ENCODE results near the gene CCRL2. TPM values are rescaled to one million over a fixed set of nuclear protein-coding genes. Genes with fewer than 3 reads are reported as not detected.
"Not testable (repeated sequence)": the region's sequence is repeated elsewhere in the genome, so short reads cannot be mapped to it uniquely, and the experiment has no call there.

Gene CCRL2
- polyA plus RNA-seq, 3 donors = 0.91 to 1.0 (median 1.0) TPM

- no peak for DNase-seq (ENCODE audit: extremely low read depth in 1 of 11, low read depth in 9 of 11, low spot score in 4 of 11)
Observed at GRCh38 chr3:46416811-46417510, 9.9 kb downstream of the CCRL2 start.

DNA sequence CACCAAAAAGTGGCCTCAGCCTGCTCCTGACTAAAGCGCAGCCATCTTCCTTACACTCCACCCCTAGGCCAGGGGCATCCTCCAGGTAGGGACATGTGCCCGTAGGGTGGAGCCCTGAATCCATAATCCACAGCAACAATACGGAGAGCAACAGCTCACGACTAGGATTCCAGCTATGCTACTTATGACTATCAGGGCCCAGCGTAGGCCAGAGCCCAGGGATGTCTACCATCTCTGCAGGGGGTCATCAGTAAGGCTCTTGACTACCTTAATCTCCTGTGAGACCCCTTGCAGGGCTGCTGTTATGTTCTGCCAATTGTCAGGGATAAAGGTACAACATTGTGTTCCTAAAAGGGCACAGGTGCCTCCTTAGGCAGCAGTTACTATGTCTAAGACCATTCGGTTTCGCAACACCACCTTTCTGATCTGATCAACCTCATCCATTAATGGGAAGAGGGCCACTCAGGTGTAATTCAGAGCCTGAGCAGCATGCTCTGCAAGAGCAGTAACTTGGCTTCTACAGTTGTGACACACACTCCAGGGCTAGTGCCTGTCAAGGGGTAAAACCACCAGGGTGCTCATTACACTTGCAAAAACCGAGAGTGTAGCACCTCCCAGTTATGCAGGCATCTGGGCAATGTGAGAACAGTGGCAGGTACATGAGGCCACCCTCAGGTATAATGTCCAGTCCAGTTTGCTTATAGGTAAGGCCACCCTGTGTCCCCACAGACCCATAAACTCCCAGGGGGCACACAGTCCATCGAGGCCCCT, 11.0 kb downstream of the CCRL2 start:
- no peak for DNase-seq (ENCODE audit: extremely low read depth in 1 of 11, low read depth in 9 of 11, low spot score in 4 of 11)

- no peak for DNase-seq (ENCODE audit: extremely low read depth in 1 of 11, low read depth in 9 of 11, low spot score in 4 of 11)
Observed at GRCh38 chr3:46419816-46420215, 12.8 kb downstream of the CCRL2 start.

- no peak for DNase-seq (ENCODE audit: extremely low read depth in 1 of 11, low read depth in 9 of 11, low spot score in 4 of 11)
Observed at GRCh38 chr3:46420931-46421330, 13.9 kb downstream of the CCRL2 start.

- DNase-seq (ENCODE audit: extremely low read depth in 1 of 11, low read depth in 9 of 11, low spot score in 4 of 11) = no peak
Observed at GRCh38 chr3:46422617-46423016, 15.6 kb downstream of the CCRL2 start.

GRCh38 chr3:46423588-46423987, 16.5 kb downstream of the CCRL2 start:
- DNase-seq (ENCODE audit: extremely low read depth in 1 of 11, low read depth in 9 of 11, low spot score in 4 of 11) = no peak

DNA sequence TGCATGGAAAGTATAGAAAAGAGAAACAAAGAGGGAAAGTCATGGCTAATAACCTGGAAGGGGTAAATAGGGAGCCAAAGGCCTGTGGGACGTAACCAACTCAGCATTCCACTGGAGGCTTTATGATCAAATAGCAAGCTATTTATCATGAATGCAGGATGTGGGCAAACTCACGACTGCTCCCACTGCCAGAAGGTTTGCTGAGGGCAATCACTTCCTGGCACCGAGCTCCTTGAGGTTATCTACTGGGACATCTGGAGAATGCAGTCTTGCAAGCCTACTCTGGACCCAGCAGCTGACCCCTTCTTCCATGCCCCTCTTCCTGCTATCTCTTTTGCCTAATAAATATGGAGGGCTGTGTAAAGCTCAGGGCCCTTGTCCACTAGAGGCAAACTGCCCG, 19.4 kb downstream of the CCRL2 start:
- not testable (repeated sequence) for DNase-seq (ENCODE audit: extremely low read depth in 1 of 11, low read depth in 9 of 11, low spot score in 4 of 11)

DNA sequence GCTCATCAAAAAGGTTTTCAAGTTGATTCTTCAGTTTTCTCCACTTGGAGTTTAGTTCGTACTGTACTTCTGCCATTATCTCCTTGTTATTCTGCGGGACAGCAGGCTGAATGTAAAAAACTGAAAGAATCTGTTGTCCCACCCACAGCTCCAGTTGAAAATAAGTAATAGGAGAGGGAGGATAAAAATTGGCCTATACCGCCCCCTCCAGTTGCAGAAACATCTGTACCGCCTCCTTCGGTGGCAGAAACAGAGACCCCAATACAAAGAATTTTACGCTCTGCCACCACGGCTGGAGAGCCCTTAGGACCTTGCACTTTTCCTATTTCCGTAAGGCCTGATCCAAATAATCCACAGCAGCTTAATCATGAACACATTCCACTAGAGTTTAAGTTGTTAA, 20.3 kb downstream of the CCRL2 start:
- not testable (repeated sequence) for DNase-seq (ENCODE audit: extremely low read depth in 1 of 11, low read depth in 9 of 11, low spot score in 4 of 11)

DNA sequence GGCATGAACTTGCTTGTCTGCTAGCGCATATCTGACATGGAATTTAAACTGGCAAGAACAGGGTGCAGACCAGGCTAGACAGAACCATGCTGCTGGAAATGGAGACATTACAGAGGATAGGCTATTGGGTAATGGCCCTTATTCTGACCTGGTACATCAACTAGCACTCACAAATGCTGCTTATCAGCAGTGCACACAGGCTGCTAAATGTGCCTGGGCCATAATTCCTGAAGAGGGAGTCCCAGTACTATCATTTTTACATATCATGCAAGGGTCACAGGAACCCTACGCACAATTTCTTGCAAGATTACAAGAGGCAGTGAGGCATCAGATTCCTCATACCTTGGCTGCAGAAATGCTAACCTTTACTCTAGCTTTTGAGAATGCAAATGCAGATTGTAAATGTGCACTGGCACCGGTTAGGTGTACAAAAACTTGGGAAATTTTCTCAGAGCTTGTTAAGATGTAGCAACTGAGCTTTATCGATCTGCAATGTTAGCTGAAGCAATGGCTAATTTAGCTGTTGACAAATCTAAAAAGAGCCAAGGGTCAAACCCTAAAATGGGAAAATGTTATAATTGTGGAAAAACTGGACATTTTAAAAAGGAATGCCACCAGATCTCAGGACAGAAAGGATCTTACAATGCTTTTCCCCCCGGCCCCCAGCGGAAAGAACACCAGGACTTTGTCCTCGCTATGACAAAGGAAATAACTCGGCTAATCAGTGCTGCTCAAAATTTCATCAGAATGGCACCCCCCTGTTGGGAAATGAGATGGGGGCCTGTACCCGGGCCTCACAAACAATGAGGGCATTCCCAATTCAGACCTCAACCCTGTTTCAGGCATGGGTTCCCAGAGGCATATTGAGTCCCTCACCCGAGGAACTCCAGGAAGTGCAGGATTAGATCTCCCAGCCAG, 21.1 kb downstream of the CCRL2 start:
- DNase-seq (ENCODE audit: extremely low read depth in 1 of 11, low read depth in 9 of 11, low spot score in 4 of 11) = peak in 1 of 11 donors; percentile 9

DNA sequence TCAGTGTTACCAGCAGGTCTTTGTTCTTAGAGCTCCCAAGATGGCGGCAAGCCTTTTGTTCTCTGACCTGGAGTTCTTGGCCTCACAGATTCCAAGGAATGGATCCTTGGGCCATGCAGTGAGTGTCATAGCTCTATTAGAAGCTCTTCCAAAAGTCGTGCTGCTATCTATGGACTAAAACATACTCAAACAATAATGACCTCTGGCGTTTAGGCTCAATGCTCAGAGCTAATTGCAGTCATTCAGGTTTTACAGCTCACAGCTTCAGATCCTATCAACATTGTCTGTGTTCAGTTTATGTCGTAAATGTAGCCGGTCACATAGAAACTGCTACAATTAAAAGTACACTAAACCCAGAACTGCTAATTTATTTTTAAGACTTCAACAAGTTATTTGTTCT, 22.2 kb downstream of the CCRL2 start:
- no peak for DNase-seq (ENCODE audit: extremely low read depth in 1 of 11, low read depth in 9 of 11, low spot score in 4 of 11)

DNA sequence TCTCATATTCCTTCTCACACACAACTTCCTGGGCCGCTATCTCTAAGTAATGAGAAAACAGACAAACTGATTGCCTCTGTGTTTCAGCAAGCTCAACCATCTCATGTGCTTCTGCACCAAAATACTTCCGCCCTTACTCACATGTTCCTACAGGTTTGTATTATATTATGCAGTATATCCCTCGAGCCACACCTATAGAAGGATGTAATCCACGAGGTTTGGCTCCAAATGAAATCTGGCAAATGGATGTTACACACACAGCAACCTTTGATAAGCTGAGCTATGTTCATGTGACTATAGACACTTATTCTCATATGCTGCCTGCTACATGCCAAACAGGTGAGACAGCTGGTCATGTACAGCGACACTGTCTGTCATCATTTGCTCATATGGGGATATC, 22.6 kb downstream of the CCRL2 start:
- DNase-seq (ENCODE audit: extremely low read depth in 1 of 11, low read depth in 9 of 11, low spot score in 4 of 11) = no peak

DNA sequence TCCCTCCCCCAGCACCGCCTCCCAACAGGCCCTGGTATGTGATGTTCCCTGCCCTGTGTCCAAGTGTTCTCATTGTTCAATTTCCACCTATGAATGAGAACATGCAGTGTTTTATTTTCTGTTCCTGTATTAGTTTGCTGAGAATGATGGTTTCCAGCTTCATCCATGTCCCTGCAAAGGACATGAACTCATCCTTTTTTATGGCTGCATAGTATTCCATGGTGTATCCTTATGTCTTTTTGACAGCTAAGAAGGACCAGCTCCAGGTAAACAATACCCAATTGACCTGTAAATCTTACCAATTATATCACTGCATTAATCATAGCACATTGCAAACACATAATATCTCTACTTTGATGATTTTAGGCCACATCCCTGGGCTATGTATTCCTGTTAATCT, 23.8 kb downstream of the CCRL2 start:
- not testable (repeated sequence) for DNase-seq (ENCODE audit: extremely low read depth in 1 of 11, low read depth in 9 of 11, low spot score in 4 of 11)

GRCh38 chr3:46431905-46432304, 24.8 kb downstream of the CCRL2 start:
- not testable (repeated sequence) for DNase-seq (ENCODE audit: extremely low read depth in 1 of 11, low read depth in 9 of 11, low spot score in 4 of 11)

DNA sequence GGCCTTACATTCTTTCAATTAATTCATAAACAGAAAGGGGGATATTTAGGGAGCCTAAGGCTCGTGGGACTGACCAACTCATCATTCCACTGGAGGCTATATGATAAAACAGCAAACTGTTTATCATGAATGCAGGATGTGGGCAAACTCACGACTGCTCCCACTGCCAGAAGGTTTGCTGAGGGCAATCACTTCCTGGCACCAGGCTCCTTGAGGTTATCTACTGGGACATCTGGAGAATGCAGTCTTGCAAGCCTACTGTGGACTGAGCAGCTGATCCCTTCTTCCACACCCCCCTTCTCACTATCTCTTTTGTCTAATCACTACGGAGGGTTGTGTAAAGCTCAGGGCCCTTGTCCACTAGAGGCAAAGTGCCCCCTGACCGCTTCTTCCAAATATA, 26.1 kb downstream of the CCRL2 start:
- not testable (repeated sequence) for DNase-seq (ENCODE audit: extremely low read depth in 1 of 11, low read depth in 9 of 11, low spot score in 4 of 11)

GRCh38 chr3:46433841-46434240, 26.8 kb downstream of the CCRL2 start:
- DNase-seq (ENCODE audit: extremely low read depth in 1 of 11, low read depth in 9 of 11, low spot score in 4 of 11) = no peak

- no peak for DNase-seq (ENCODE audit: extremely low read depth in 1 of 11, low read depth in 9 of 11, low spot score in 4 of 11)
Observed at GRCh38 chr3:46435081-46435726, 28.1 kb downstream of the CCRL2 start.

DNA sequence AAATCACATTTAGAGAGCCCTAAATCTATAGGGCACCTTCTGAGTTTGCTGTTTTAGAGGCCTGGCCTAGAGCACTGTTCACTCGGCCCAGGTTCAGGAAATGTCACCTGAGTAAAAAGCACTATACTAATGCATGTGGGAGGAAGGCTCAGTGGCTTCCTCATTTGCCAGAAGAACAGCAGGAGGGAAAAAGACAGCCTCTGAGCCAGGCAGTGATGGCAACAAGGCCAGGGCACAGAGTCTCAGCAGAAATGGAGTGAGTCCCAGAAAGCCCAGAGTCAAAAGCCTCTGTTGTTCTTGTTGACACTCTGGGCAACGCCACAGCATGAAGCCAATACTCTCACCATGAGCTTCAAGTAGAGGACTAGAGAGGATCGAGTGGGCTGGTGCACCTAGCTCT, 31.8 kb downstream of the CCRL2 start:
- no peak for DNase-seq (ENCODE audit: extremely low read depth in 1 of 11, low read depth in 9 of 11, low spot score in 4 of 11)

DNA sequence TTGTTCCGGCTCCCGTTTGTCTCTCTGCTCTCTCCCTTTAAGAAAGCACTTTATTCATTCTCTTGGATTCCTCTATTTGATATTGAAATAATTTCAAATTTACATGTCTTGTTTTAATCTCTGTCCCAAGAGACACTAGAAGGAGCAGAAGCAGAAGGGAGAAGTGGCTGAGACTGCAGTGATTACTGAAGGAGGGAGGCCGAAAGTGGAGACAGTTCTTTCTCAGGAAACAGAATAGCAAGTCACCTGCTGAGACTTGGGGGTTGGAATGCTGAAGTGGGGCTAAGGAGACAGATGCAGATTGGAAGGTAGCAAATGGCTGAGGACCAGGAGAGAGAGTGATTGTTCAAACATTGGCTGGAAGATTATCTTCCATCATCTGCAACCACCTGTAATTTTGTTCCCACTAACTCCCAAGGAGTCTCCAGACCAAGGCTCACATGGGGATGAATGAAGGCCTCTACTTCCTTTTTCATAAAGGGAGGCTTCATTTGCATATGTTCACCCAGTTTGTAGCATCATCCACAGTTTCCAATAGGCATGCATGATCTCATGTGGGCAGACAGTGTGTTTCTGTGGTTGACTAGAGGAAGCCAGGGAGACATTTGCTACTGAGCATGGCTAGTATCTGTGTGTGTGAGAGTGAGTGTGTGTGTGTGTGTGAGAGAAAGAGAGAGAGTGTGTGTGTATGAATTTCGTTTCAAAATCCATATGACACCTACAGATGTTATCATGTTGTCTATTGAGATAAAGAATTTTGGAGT, 33.7 kb downstream of the CCRL2 start:
- no peak for DNase-seq (ENCODE audit: extremely low read depth in 1 of 11, low read depth in 9 of 11, low spot score in 4 of 11)

All from renal cortex interstitium (tissue), 11 donors.